ENCODE data around the gene IRF2BP2. TPM values are rescaled to one million over a fixed set of nuclear protein-coding genes. Genes with fewer than 3 reads are reported as not detected.

IRF2BP2 gene
- total and polyA plus RNA-seq, 11 donors = 36.1 to 126 (median 80.1) TPM

DNA sequence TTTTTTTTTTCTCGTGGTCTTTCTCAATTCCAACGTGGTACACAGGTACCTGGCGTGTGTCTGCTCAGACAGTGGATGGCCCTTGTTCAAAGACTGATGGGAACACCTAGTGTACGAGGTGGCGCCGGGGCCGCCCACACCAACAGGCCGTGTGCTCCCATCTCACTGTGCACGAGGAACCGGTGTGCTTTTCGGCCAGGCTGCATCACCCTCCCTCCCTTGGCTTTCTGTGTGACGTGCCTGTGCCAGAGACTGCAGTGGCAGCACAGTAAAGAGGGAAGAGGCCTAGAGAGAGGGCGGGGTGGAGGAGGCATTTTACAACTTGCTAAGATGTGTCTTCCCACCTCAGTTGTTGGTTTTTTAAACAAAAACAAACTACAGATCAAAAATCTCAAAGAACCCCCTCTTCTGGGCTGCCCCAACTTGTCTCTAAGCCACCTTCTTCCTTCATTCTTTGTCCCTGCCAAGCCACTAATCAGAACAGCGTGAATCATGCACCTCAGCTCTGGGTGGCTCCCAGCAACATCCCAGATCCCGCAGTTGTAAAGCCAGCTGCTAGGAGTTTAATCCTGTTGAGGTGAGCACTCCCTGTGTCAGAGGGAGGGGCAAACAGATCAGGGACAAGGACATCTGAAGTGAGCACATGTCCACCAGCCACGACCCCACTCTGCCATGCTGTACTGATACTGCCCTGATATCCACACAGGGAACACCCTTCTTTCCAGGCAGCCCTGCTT lies 20.7 kb downstream of the IRF2BP2 start:
- Histone ChIP-seq H3K27ac (peak overlapping the region in 10 of 12 donors; percentile 19 to 79 (median 54)), H3K36me3 (no peaks in the 10 kb centered on the region), H3K4me1 (peaks cover 3 to 47% (median 26%) of the 10 kb centered on the region in 12 donors), H3K4me3 (no peak overlapping the region), H3K27me3 (no peaks in the 10 kb centered on the region), H3K9me3 (no peaks in the 10 kb centered on the region)
- ATAC-seq (peak; percentile 33 to 64 (median 46)), DNase-seq (no peak)
- WGBS, 4 donors = 76 to 84% (median 82%) methylated on average over 15 to 16 of the region's 16 CpGs
- TF ChIP-seq, protein P1, sequence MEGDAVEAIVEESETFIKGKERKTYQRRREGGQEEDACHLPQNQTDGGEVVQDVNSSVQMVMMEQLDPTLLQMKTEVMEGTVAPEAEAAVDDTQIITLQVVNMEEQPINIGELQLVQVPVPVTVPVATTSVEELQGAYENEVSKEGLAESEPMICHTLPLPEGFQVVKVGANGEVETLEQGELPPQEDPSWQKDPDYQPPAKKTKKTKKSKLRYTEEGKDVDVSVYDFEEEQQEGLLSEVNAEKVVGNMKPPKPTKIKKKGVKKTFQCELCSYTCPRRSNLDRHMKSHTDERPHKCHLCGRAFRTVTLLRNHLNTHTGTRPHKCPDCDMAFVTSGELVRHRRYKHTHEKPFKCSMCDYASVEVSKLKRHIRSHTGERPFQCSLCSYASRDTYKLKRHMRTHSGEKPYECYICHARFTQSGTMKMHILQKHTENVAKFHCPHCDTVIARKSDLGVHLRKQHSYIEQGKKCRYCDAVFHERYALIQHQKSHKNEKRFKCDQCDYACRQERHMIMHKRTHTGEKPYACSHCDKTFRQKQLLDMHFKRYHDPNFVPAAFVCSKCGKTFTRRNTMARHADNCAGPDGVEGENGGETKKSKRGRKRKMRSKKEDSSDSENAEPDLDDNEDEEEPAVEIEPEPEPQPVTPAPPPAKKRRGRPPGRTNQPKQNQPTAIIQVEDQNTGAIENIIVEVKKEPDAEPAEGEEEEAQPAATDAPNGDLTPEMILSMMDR (IDR thresholded peaks at IDR 0.05) = no peak
- TF ChIP-seq POLR2A (IDR thresholded peaks at IDR 0.05) = no peak
- intact Hi-C loops (cut with DNase I) = loop anchor here in 1 of 10 donors (5.0 kb wide), 1 partner anchor 42 kb away; no protein-coding TSS in a partner anchor

GRCh38 chr1:234588386-234588785 lies 21.6 kb downstream of the IRF2BP2 start:
- TF ChIP-seq POLR2A (IDR thresholded peaks at IDR 0.05) = no peak
- TF ChIP-seq, protein P1 (IDR thresholded peaks at IDR 0.05) = no peak
- H3K4me3 ChIP-seq = no peak overlapping the region
- WGBS, 4 donors = 80 to 84% (median 83%) methylated on average over 4 of the region's 4 CpGs
- DNase-seq (no peak), ATAC-seq (no peak)
- intact Hi-C loops (cut with DNase I) = loop anchor here in 1 of 10 donors (5.0 kb wide), 1 partner anchor 41 kb away; no protein-coding TSS in a partner anchor
- no peaks in the 10 kb centered on the region for H3K27me3 ChIP-seq
- H3K9me3 ChIP-seq = no peaks in the 10 kb centered on the region
- peak overlapping the region in 1 of 12 donors; percentile 79 for H3K27ac ChIP-seq
- H3K36me3 ChIP-seq = no peaks in the 10 kb centered on the region
- H3K4me1 ChIP-seq = peaks cover 3 to 56% (median 34%) of the 10 kb centered on the region in 12 donors

- Histone ChIP-seq H3K9me3 (no peaks in the 10 kb centered on the region), H3K27ac (peak overlapping the region in 9 of 12 donors; percentile 10 to 97 (median 85)), H3K27me3 (no peaks in the 10 kb centered on the region), H3K4me3 (no peak overlapping the region), H3K36me3 (no peaks in the 10 kb centered on the region), H3K4me1 (peaks cover 4 to 70% (median 45%) of the 10 kb centered on the region in 12 donors)
- WGBS, 4 donors = 70 to 83% (median 79%) methylated on average over 12 of the region's 12 CpGs
- TF ChIP-seq, protein P1 (IDR thresholded peaks at IDR 0.05) = no peak
- TF ChIP-seq POLR2A (IDR thresholded peaks at IDR 0.05) = no peak
- ATAC-seq = no peak
- no peak for DNase-seq
- intact Hi-C loops (cut with DNase I) = loop anchor here in 1 of 10 donors (5.0 kb wide), 1 partner anchor 40 kb away; no protein-coding TSS in a partner anchor
Observed at GRCh38 chr1:234586892-234587485, 23.0 kb downstream of the IRF2BP2 start.

DNA sequence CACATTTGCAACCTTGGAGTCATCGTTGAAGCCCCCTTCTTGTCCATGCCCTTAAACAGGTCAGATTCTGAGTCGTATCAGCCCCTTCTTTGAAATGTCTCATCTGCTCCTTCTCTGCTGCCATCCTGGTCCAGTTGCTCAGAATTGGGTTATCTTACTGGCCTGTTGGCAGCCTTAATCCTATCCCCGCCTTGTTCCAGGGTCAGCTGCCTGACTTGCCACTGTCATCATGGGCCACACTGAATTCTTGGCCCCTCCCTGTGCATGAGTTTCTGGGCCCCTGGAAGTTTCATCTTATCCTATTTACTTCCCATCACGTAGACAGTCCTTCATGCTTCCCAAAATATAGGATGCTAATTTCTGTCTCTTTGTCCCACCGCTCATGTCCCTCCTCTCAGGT lies 23.7 kb downstream of the IRF2BP2 start:
- Histone ChIP-seq H3K36me3 (no peaks in the 10 kb centered on the region), H3K4me1 (peaks cover 4 to 73% (median 48%) of the 10 kb centered on the region in 12 donors), H3K27ac (peak overlapping the region in 11 of 12 donors; percentile 48 to 98 (median 86)), H3K27me3 (no peaks in the 10 kb centered on the region), H3K4me3 (no peak overlapping the region), H3K9me3 (no peaks in the 10 kb centered on the region)
- ATAC-seq = no peak
- 92 to 95% (median 94%) methylated on average over 5 of the region's 5 CpGs for WGBS, 4 donors
- TF ChIP-seq, protein P1 (IDR thresholded peaks at IDR 0.05) = no peak
- no peak for TF ChIP-seq POLR2A (IDR thresholded peaks at IDR 0.05)
- no peak for DNase-seq
- intact Hi-C loops (cut with DNase I) = loop anchor here in 1 of 10 donors (5.0 kb wide), 1 partner anchor 39 kb away; no protein-coding TSS in a partner anchor
